ENCODE measurements around the gene XPC. TPM values are rescaled to one million over a fixed set of nuclear protein-coding genes. Genes with fewer than 3 reads are reported as not detected.

XPC gene
- 41.5 and 41.8 TPM in 2 replicates for total RNA-seq

DNA sequence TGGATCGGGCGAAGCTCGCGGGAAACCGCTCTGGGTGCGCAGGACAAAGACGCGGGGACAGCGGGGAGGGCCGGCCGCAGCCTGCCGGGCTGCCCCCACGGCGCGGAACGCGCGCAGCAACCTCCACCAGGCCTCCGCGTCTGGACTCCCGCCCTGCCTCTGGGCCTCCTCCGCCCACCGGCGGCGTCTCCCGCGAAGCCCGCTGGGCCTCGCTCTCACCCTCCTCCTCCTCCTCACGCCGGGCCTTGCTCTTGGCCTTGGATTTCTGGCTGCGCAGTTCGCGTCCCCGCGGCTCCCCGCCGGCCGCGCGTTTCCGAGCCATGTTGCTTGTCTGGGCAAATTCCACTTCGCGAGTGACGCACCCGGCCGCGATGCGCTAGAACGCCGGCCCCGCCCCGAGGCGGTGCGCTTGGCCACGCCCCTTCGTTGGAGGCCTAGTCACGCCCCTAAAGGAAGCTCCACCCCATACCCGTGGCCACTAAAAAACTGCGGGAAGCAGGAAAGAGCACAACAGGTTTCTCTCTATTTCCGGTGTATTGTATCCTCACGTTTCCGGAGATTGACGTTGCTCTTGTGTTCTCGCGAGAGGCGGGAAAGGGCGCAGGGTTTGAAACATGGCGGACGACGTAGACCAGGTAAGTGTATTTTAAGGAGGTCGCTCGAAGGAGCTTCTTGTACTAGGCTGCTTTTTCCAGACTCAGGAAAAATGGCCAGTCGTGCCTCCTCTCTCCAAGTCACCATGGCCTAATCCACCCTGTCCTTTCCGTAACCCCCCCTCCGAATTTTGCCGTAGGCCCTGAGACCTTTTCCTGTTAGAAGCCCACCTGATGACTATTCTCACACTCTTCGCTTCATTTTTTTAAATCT lies at the start of gene XPC, which contains the start of gene LSM3:
Gene XPC (minus strand): TSS at position 355 of the 867 bp plus-strand sequence. CDS start 33 bp downstream, at position 322.
Gene LSM3 (plus strand): TSS at position 571 of the 867 bp plus-strand sequence. CDS start 44 bp downstream, at position 615.

GRCh38 chr3:14124615-14125192 lies 53.7 kb downstream of the XPC start, which contains the start of the genes CHCHD4 and TMEM43:
TSS of gene CHCHD4 (minus strand) at chr3:14124870. CDS start at chr3:14124676, 194 bp downstream.
TSS of gene TMEM43 (plus strand) at chr3:14125052. CDS start at chr3:14125194, 142 bp downstream.

Other genes with a start within 250 kb of the XPC start
- 8.2 and 11.0 TPM in 2 replicates for gene CHCHD4, start 53.7 kb downstream of the XPC start, total RNA-seq
- 126 and 139 TPM in 2 replicates for gene TMEM43, start 53.5 kb downstream of the XPC start, total RNA-seq
- gene LSM3, start 216 bp upstream of the XPC start, total RNA-seq: 6.5 and 9.6 TPM in 2 replicates
- gene SLC6A6, start 224.0 kb upstream of the XPC start, total RNA-seq: 26.1 TPM in 2 replicates

All from vein endothelial cell (primary cell).